H4 (cell line): ENCODE results near the gene EML3. TPM values are rescaled to one million over a fixed set of nuclear protein-coding genes. Genes with fewer than 3 reads are reported as not detected.

ENCODE experiments used
- total RNA-seq: library from RNA; depleted of rRNA; stranded (reverse); fragments of >200 nt; shearing (Covaris generic); gene quantifications from 2 replicates; pipeline ENCODE4 v1.2.3, GENCODE V29; 2014; rRNA removed

EML3 gene
- total RNA-seq, 1 experiment from 2014 or later: 10.1 TPM

Other genes with a start within 250 kb of the EML3 start
- not detected in 2 replicates for gene SCGB1A1, start 193.7 kb downstream of the EML3 start, total RNA-seq
- gene AHNAK, start 66.0 kb downstream of the EML3 start, total RNA-seq: 47.0 and 60.1 TPM in 2 replicates
- gene EEF1G, start 38.9 kb downstream of the EML3 start, total RNA-seq: 1,742 and 1,908 TPM in 2 replicates
- 2.3 and 5.4 TPM in 2 replicates for gene TUT1, start 21.3 kb downstream of the EML3 start, total RNA-seq
- gene MTA2, start 10.9 kb downstream of the EML3 start, total RNA-seq: 96.1 and 108 TPM in 2 replicates
- gene ROM1, start 482 bp upstream of the EML3 start, total RNA-seq: 4.2 and 11.4 TPM in 2 replicates
- gene B3GAT3, start 9.2 kb upstream of the EML3 start, total RNA-seq: 13.5 and 26.0 TPM in 2 replicates
- gene GANAB, start 33.8 kb upstream of the EML3 start, total RNA-seq: 142 and 153 TPM in 2 replicates
- gene INTS5, start 40.5 kb upstream of the EML3 start, total RNA-seq: 14.5 and 16.0 TPM in 2 replicates
- gene C11orf98, start 52.4 kb upstream of the EML3 start, total RNA-seq: 100 and 130 TPM in 2 replicates
- gene CSKMT, start 52.5 kb upstream of the EML3 start, total RNA-seq: 7.0 and 8.4 TPM in 2 replicates
- 9.1 and 12.2 TPM in 2 replicates for gene UQCC3, start 58.9 kb upstream of the EML3 start, total RNA-seq
- 3.7 and 5.1 TPM in 2 replicates for gene LBHD1, start 59.5 kb upstream of the EML3 start, total RNA-seq
- 93.7 and 110 TPM in 2 replicates for gene UBXN1, start 66.3 kb upstream of the EML3 start, total RNA-seq
- gene LRRN4CL, start 76.8 kb upstream of the EML3 start, total RNA-seq: 0.14 TPM in 1 of 2 replicates, not detected in the other
- 128 TPM in 2 replicates for gene BSCL2, start 94.6 kb upstream of the EML3 start, total RNA-seq
- 0.41 TPM in 1 of 2 replicates, not detected in the other for gene GNG3, start 94.9 kb upstream of the EML3 start, total RNA-seq
- gene HNRNPUL2, start 114.7 kb upstream of the EML3 start, total RNA-seq: 4.7 and 5.0 TPM in 2 replicates
- 35.0 and 46.9 TPM in 2 replicates for gene TTC9C, start 115.7 kb upstream of the EML3 start, total RNA-seq
- gene ZBTB3, start 141.4 kb upstream of the EML3 start, total RNA-seq: 6.9 and 7.5 TPM in 2 replicates
- gene POLR2G, start 148.8 kb upstream of the EML3 start, total RNA-seq: 140 and 182 TPM in 2 replicates
- 15.0 and 19.1 TPM in 2 replicates for gene TAF6L, start 158.6 kb upstream of the EML3 start, total RNA-seq
- 77.5 and 85.5 TPM in 2 replicates for gene TMEM179B, start 174.6 kb upstream of the EML3 start, total RNA-seq
- gene TMEM223, start 179.2 kb upstream of the EML3 start, total RNA-seq: 43.1 and 62.4 TPM in 2 replicates
- gene NXF1, start 192.7 kb upstream of the EML3 start, total RNA-seq: 25.1 and 31.1 TPM in 2 replicates
- 22.3 and 26.3 TPM in 2 replicates for gene STX5, start 219.3 kb upstream of the EML3 start, total RNA-seq
- gene TEX54, start 220.1 kb upstream of the EML3 start, total RNA-seq: not detected in 2 replicates
- gene WDR74, start 226.8 kb upstream of the EML3 start, total RNA-seq: 60.1 and 63.7 TPM in 2 replicates